ENCODE results near the gene CXCR5. TPM values are rescaled to one million over a fixed set of nuclear protein-coding genes. Genes with fewer than 3 reads are reported as not detected.

CXCR5 gene
- total and polyA plus RNA-seq, 8 donors: 0.06 to 0.20 (median 0.12) TPM

DNA sequence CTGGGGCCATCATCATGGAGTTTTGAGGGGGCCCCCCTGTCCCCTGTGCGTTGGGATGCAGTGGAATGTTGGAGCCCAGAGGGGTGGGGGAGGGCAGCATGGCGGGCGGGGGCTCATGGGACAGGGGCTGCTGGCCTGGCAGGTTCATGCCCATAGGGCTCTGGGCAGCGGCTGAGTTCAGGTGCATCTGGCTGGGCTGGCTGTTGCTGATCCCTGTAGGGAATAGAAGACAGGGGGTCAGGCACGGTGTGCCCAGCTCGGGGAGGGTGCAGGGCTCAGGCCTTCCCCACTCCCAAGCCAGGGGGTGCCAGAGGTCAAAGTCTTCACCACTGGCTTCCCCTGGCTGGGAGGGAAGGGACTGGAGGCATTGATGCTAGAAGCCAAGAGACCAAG, 15.6 kb downstream of the CXCR5 start:
- Histone ChIP-seq H3K36me3 (peaks cover 0 to 43% (median 28%) of the 10 kb centered on the region in 3 donors), H3K9me3 (no peaks in the 10 kb centered on the region), H3K27me3 (no peaks in the 10 kb centered on the region), H3K4me1 (no peaks in the 10 kb centered on the region), H3K4me3 (no peak overlapping the region), H3K27ac (no peak overlapping the region)
- no peak for ATAC-seq
- intact Hi-C loops (cut with DNase I): no loop called here
- TF ChIP-seq, protein P1, sequence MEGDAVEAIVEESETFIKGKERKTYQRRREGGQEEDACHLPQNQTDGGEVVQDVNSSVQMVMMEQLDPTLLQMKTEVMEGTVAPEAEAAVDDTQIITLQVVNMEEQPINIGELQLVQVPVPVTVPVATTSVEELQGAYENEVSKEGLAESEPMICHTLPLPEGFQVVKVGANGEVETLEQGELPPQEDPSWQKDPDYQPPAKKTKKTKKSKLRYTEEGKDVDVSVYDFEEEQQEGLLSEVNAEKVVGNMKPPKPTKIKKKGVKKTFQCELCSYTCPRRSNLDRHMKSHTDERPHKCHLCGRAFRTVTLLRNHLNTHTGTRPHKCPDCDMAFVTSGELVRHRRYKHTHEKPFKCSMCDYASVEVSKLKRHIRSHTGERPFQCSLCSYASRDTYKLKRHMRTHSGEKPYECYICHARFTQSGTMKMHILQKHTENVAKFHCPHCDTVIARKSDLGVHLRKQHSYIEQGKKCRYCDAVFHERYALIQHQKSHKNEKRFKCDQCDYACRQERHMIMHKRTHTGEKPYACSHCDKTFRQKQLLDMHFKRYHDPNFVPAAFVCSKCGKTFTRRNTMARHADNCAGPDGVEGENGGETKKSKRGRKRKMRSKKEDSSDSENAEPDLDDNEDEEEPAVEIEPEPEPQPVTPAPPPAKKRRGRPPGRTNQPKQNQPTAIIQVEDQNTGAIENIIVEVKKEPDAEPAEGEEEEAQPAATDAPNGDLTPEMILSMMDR (IDR thresholded peaks at IDR 0.05): no peak
- FAIRE-seq: no peak
- peak in 1 of 6 donors; percentile 27 for DNase-seq
- 88 to 91% methylated on average over 6 of the region's 6 CpGs for WGBS, 2 donors

DNA sequence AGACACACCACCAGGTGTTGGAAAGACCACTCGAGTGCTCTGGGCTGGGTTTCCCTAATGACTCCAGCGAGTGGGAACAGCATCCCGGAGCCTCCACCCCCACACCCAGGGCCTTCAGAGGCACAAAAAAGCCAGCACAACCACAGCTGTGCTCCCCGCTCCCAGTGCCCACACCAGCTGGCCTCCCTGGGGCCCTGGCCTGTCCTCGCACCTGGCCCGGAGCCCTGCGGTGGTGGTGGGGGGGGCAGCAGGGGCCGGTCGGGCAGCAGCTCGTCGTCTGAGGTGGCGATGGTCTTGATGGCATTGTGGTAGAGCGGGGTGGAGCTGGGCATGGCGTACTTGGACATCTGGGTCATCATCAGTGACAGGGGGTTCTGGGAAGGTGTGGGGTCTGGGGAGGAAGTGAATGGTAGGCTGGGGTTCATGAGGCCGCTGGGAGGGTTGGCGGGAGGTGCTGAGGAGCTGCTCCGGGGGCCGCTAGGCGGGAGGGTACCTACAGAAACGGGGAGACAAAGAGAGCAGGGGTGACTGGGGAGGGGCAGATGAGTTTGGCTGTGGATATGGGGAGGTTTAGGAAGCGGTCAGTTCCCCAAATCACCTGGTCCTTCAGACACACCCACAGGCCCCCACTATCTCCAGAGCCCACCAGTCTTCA, 16.1 kb downstream of the CXCR5 start:
- no peak overlapping the region for H3K4me3 ChIP-seq
- peaks cover 0 to 48% (median 28%) of the 10 kb centered on the region in 3 donors for H3K36me3 ChIP-seq
- FAIRE-seq (no peak), DNase-seq (peak in 1 of 6 donors; percentile 20), ATAC-seq (no peak)
- H3K9me3 ChIP-seq: no peaks in the 10 kb centered on the region
- TF ChIP-seq, protein P1 (IDR thresholded peaks at IDR 0.05): no peak
- intact Hi-C loops (cut with DNase I): loop anchor here in 1 of 3 donors (5.0 kb wide), 1 partner anchor 42 kb away; no protein-coding TSS in a partner anchor
- no peaks in the 10 kb centered on the region for H3K4me1 ChIP-seq
- H3K27me3 ChIP-seq: no peaks in the 10 kb centered on the region
- 79 to 81% methylated on average over 20 to 21 of the region's 21 CpGs for WGBS, 2 donors
- no peak overlapping the region for H3K27ac ChIP-seq

DNA sequence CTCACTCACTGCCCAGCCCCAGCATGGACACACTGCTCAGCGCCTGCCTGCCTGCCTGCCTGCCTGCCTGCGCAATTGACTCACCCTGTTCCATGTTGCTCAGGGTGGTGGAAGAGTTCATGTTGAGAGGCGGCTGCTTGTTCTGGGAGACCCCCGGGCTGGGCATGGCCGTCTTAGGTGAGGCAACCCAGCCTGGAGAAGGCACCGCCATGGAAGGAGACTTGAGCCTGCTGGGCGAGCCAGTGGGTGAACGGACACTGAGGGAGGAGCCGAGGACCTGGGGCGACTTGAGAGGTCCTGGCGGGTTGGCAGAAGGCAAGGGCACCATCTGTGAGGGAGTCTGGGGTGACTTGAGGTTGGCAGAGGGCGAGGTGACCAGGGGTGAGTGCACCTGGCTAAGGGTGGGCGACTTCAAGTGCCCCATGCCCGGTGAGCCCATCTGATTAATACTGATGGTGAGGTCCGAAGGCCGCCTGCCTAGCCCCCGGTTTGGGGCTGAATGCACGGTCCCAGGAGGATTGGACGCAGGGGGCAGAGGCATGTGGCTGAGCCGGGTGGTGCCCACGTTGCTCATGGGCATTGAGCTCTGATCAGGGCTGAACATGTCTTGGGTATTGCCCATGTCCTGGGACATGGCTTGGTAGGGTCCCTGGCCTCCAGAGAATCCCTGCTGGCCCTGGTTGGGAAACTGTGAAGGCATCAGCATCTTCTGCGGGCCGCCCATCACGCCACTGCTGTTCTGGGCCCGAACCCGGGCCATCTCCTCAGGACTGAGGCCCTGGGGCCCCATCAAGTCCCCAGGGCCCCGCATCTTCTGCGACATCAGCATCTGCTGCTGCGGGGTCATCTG, 17.1 kb downstream of the CXCR5 start:
- ATAC-seq: no peak
- no peak overlapping the region for H3K27ac ChIP-seq
- peaks cover 0 to 50% (median 28%) of the 10 kb centered on the region in 3 donors for H3K36me3 ChIP-seq
- TF ChIP-seq, protein P1 (IDR thresholded peaks at IDR 0.05): no peak
- intact Hi-C loops (cut with DNase I): loop anchor here in 1 of 3 donors (5.0 kb wide), 1 partner anchor 42 kb away; no protein-coding TSS in a partner anchor
- H3K4me3 ChIP-seq: no peak overlapping the region
- no peaks in the 10 kb centered on the region for H3K9me3 ChIP-seq
- no peak for FAIRE-seq
- no peaks in the 10 kb centered on the region for H3K4me1 ChIP-seq
- no peaks in the 10 kb centered on the region for H3K27me3 ChIP-seq
- DNase-seq: peak in 2 of 6 donors; percentile 17 to 23
- 91% methylated on average over 29 of the region's 29 CpGs for WGBS, 2 donors

DNA sequence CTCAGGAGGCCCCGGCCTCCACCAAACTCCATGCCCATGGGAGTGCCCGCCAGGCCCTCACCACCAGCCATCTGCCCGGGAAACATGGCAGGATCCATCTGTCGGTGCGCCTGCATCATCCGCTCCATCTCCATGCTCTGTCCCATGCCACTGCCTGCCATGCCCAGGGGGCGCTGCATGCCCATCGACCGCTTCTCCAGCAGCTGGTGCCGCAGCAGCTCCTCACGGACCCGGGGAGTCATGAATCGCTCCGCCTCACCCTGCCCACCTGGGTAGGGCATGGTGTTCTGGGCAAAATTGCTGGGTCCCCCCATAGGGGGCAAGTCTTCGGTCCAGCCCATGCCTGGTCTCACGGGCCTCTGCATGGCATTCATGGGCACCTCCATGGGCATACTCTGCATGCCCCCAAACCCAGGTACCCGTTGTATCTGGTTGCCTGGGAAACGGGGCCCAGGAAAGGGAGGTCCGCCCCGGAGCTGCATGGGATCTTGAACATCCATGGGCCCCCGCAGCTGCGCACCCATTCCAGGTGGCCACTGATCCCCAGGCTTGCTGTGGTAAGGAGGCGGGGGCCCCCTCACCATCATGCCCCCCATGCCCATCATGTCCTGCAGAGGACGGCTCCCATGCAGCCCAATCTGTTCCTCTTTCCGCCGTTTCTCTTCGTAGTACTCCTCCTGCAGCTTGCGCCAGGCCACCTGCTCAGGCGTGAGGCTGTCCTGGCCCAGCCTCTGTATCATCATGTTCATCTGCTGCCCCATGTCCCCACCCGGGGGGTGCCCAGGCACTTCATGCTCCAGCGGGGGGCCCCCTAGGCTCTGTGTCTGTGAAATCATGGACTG, 18.0 kb downstream of the CXCR5 start:
- WGBS, 2 donors: 87 to 88% methylated on average over 31 of the region's 31 CpGs
- intact Hi-C loops (cut with DNase I): loop anchor here in 1 of 3 donors (5.0 kb wide), 1 partner anchor 41 kb away; no protein-coding TSS in a partner anchor
- TF ChIP-seq, protein P1 (IDR thresholded peaks at IDR 0.05): no peak
- FAIRE-seq (no peak), DNase-seq (peak in 5 of 6 donors; percentile 16 to 72 (median 30)), ATAC-seq (peak in 2 of 4 donors; percentile 5 to 10)
- Histone ChIP-seq H3K36me3 (peaks cover 0 to 50% (median 28%) of the 10 kb centered on the region in 3 donors), H3K4me3 (no peak overlapping the region), H3K9me3 (no peaks in the 10 kb centered on the region), H3K27ac (no peak overlapping the region), H3K27me3 (no peaks in the 10 kb centered on the region), H3K4me1 (no peaks in the 10 kb centered on the region)
